A549 (cell line): ENCODE measurements around the gene HEBP1. TPM values are rescaled to one million over a fixed set of nuclear protein-coding genes. Genes with fewer than 3 reads are reported as not detected.

ENCODE experiments used
- ATAC-seq, 2 experiments: fragments of 200-7000 bp in 1 of 2; fragments of >200 bp in 1 of 2; cut with Nextera tagmentation in 1 of 2; cut with Tn5 transposase in 1 of 2; 3 replicates each; pipeline versions ENCODE4 v1.8.0 to v1.9.1; 2018 to 2020; ENCODE audit warnings: mild to moderate bottlenecking in 1 of 2, moderate library complexity in 1 of 2
- CTCF ChIA-PET: fragments of 300-600 bp; sonication (Branson Sonifier 250); formaldehyde crosslinking; extraction: SDS; loops from one replicate; lab custom pipeline; 2021; ENCODE audit warnings: antibody characterized with exemption, inconsistent platforms; lab: Yijun Ruan, JAX
- POLR2A ChIA-PET: fragments of 350-600 bp; formaldehyde crosslinking; extraction: SDS; loops from one replicate; lab custom pipeline; 2021; ENCODE audit warnings: antibody characterized with exemption, inconsistent platforms; lab: Yijun Ruan, JAX
- DNase-seq, 2 experiments: peaks; one replicate each; pipeline versions ENCODE4 v3.0.0 to v3.0.0-alpha.2; 2011 to 2016; ENCODE audit warnings: low read depth in 1 of 2, low spot score in 1 of 2
- FAIRE-seq: peaks from 2 replicates; lab custom pipeline; 2011; peaks lifted over from hg19 to GRCh38; lab: Jason Lieb, UNC
- H3K27ac ChIP-seq, 2 experiments: fragments of >200 bp; sonication (Bioruptor Twin); formaldehyde crosslinking; 3 replicates each; pipeline ENCODE4 v1.5.1; 2016 to 2017
- H3K4me1 ChIP-seq: fragments of >200 bp; sonication (Bioruptor Twin); formaldehyde crosslinking; 3 replicates; pipeline ENCODE4 v1.6.1; 2016
- H3K4me2 ChIP-seq: fragments of >200 bp; sonication (Bioruptor Twin); formaldehyde crosslinking; 3 replicates; pipeline ENCODE4 v1.6.1; 2016
- H3K4me3 ChIP-seq: fragments of >200 bp; sonication (Bioruptor Twin); formaldehyde crosslinking; 3 replicates; pipeline ENCODE4 v1.5.1; 2016
- H3K9me3 ChIP-seq: fragments of >200 bp; sonication (Bioruptor Twin); formaldehyde crosslinking; 3 replicates; pipeline ENCODE4 v1.6.1; 2016
- CBX8 ChIP-seq: fragments of 200-600 bp; sonication (generic); IDR thresholded peaks from 2 replicates; pipeline ENCODE4 v1.6.1; 2016
- CHD4 ChIP-seq: fragments of 200-600 bp; sonication (generic); IDR thresholded peaks from 2 replicates; pipeline ENCODE4 v1.6.1; 2016; ENCODE audit warnings: antibody characterized with exemption, mild to moderate bottlenecking, borderline replicate concordance
- EHF ChIP-seq: fragments of 250-450 bp; sonication (Bioruptor Pico); IDR thresholded peaks from 2 replicates; pipeline ENCODE4 v1.5.0; 2020; ENCODE audit warnings: mild to moderate bottlenecking
- ESRRA ChIP-seq: fragments of 150-350 bp; IDR thresholded peaks from 2 replicates; pipeline ENCODE4 v1.6.1; 2014; ENCODE audit warnings: mild to moderate bottlenecking, low read length, borderline replicate concordance
- FOSB ChIP-seq: fragments of 250-450 bp; sonication (Bioruptor Pico); IDR thresholded peaks from 2 replicates; pipeline ENCODE4 v1.5.0; 2020; ENCODE audit warnings: mild to moderate bottlenecking, moderate library complexity
- FOSL2 ChIP-seq, 2 experiments: fragments of 450-650 bp in 1 of 2; fragments of >200 bp in 1 of 2; sonication (Bioruptor Twin) in 1 of 2; formaldehyde crosslinking; IDR thresholded peaks; 2 replicates each; pipeline versions ENCODE4 v1.5.0 to v1.6.1; 2016 to 2020; ENCODE audit warnings: mild to moderate bottlenecking in 1 of 2, moderate library complexity in 1 of 2
- HDAC2 ChIP-seq: fragments of 200-600 bp; sonication (generic); IDR thresholded peaks from 2 replicates; pipeline ENCODE4 v1.6.1; 2016
- HEYL ChIP-seq: fragments of 250-450 bp; sonication (Bioruptor Pico); IDR thresholded peaks from 2 replicates; pipeline ENCODE4 v1.8.0; 2021; ENCODE audit warnings: mild to moderate bottlenecking, moderate library complexity
- HOXB5 ChIP-seq: fragments of 250-450 bp; sonication (Bioruptor Pico); IDR thresholded peaks from 2 replicates; pipeline ENCODE4 v1.5.0; 2020; ENCODE audit warnings: mild to moderate bottlenecking, moderate library complexity
- KDM1A ChIP-seq: fragments of 200-600 bp; sonication (generic); IDR thresholded peaks from 2 replicates; pipeline ENCODE4 v1.6.1; 2016; ENCODE audit warnings: low read depth, mild to moderate bottlenecking
- KDM5A ChIP-seq: fragments of 200-600 bp; sonication (generic); IDR thresholded peaks from 2 replicates; pipeline ENCODE4 v1.6.1; 2016; ENCODE audit warnings: antibody characterized with exemption, mild to moderate bottlenecking
- MAFK ChIP-seq: fragments of 450-650 bp; IDR thresholded peaks from 2 replicates; pipeline ENCODE4 v1.6.1; 2014; ENCODE audit not compliant: partially characterized antibody
- MYC ChIP-seq: IDR thresholded peaks from 2 replicates; pipeline ENCODE4 v1.6.1; 2012; ENCODE audit warnings: mild to moderate bottlenecking, inconsistent platforms, low read length, improper control_type of control experiment, borderline replicate concordance
- NPAS2 ChIP-seq: fragments of 250-450 bp; sonication (Bioruptor Pico); IDR thresholded peaks from 2 replicates; pipeline ENCODE4 v1.8.0; 2022; ENCODE audit warnings: mild to moderate bottlenecking, moderate library complexity, borderline replicate concordance
- PHF8 ChIP-seq: fragments of 200-600 bp; sonication (generic); IDR thresholded peaks from 2 replicates; pipeline ENCODE4 v1.6.1; 2016; ENCODE audit warnings: low read depth, mild to moderate bottlenecking, antibody characterized with exemption, moderate library complexity, borderline replicate concordance
- POLR2AphosphoS2 ChIP-seq: conservative IDR thresholded peaks from 2 replicates; pipeline ENCODE4 v1.6.1; 2012; ENCODE audit warnings: low read length, improper control_type of control experiment, inconsistent platforms
- RCOR1 ChIP-seq: fragments of 150-350 bp; IDR thresholded peaks from 2 replicates; pipeline ENCODE4 v1.6.1; 2014; ENCODE audit warnings: antibody characterized with exemption, low read length, low read depth
- RFX5 ChIP-seq: fragments of 450-650 bp; IDR thresholded peaks from 2 replicates; pipeline ENCODE4 v1.7.1; 2014; ENCODE audit warnings: antibody characterized with exemption, mild to moderate bottlenecking, moderate library complexity
- TP53 ChIP-seq: fragments of 250-450 bp; sonication (Bioruptor Pico); IDR thresholded peaks from 2 replicates; pipeline ENCODE4 v1.5.0; 2021; ENCODE audit warnings: mild to moderate bottlenecking, moderate library complexity
- WGBS: methylation state at CpG from one replicate; pipeline ENCODE4 v1.1.6; 2017; ENCODE audit errors: missing lambda C conversion rate; 5-methylcytosine and 5-hydroxymethylcytosine counted together
- polyA plus RNA-seq, 4 experiments: library from polyadenylated mRNA; depleted of rRNA in 3 of 4; stranded (reverse); fragments of >200 nt; fragmentation: RNase III in 1 of 4; extraction: RNeasy Plus Mini Kit Qiagen cat#74134 plus additional on column Dnase treatment in 1 of 4; gene quantifications; 2 replicates in 3 of 4; 3 replicates in 1 of 4; pipeline ENCODE4 v1.2.3, GENCODE V29; 2011 to 2017
- TF ChIP-seq, protein P1 (sequence below): fragments of >200 bp; sonication (Bioruptor Twin); formaldehyde crosslinking; IDR thresholded peaks from 3 replicates; pipeline ENCODE4 v1.6.1; 2016
- TF ChIP-seq, protein P2 (sequence below): fragments of >200 bp; sonication (Bioruptor Twin); formaldehyde crosslinking; IDR thresholded peaks from 3 replicates; pipeline ENCODE4 v1.5.1; 2016

The HEBP1 gene
- polyA plus RNA-seq, 2 of the 4 experiments (the other 2 are of a cell fraction), result 24.8 to 48.9 TPM

DNA sequence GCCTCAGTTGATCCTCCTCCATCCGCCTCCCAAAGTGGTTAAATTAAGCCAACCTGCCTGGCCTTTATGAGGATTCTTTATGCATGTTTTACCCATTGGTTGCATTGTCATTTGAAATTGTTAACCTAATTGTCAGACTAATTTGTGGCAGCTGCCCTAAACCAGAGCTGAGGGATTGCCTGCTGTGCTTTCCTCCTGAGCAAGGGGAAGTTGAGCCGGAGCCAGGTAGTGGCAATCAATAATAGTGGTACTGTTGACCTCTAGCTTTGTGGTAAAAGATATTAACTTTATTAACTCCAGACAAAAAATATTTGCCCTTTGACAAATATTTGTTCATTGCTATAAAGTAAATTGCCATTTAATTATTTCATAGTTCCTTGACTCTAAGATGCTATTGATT, 5.6 kb upstream of the HEBP1 start:
- FAIRE-seq (no peak), ATAC-seq (no peak), DNase-seq (no peak)
- 0 out of 3 replicates have a peak, but pooled peaks cover 4% of the 10 kb centered on the region for H3K4me1 ChIP-seq
- no peak overlapping the region for H3K4me2 ChIP-seq
- 94% methylated on average over 2 of the region's 2 CpGs for WGBS
- H3K27ac ChIP-seq, result no peak overlapping the region
- no peak overlapping the region for H3K4me3 ChIP-seq
- TF ChIP-seq KDM5A, result no peak
- TF ChIP-seq RCOR1, result no peak
- no peak for TF ChIP-seq MAFK
- no peak for TF ChIP-seq CHD4
- POLR2A ChIA-PET, result no interaction called here
- CTCF ChIA-PET, result interaction anchor here (1.2 to 3.1 kb wide), 3 partner anchors 19 to 229 kb away, joined by 5 to 12 read pairs (median 6); no protein-coding TSS in a partner anchor
- H3K9me3 ChIP-seq, result no peaks in the 10 kb centered on the region

DNA sequence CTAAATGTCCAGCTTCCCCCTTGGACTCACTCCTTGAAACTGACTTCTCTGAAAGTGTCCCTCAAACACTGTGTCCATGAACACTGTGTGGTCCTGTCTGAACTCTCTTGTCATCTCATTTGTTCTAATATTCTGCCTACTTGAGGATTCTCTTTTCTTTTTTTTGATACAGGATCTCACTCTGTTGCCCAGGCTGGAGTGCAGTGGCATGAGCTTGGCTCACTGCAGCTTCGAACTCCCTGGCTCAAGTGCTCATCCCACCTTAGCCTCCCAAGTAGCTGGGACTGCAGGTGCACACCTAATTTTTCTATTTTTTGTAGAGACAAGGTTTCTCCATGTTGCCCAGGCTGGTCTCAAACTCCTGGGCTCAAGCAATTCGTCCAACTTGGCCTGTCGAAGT, 4.9 kb upstream of the HEBP1 start:
- ChIA-PET POLR2A (no interaction called here), CTCF (interaction anchor here (0.9 to 3.1 kb wide), 2 partner anchors 19 to 39 kb away, joined by 3 to 12 read pairs; partner anchors contain the start of gene FAM234B)

DNA sequence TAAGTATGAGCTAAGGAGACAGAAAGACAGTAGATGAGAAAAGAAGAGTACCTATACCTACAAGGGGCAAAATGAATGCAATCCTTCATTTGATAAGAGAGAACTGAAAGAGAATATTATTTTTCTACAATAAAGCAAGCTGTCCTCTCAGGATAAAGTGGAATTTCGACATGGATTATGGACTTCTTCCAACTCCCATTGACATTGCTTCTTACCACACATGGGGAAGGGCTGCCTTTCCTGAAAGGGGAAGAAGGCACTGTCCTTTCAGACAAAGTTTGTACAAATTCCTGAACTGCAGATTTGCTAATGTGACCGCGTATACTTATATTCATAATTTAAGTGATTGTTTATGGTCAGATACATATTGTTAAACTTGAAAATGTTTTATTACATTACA, 4.3 kb upstream of the HEBP1 start:
- no peak overlapping the region for H3K4me3 ChIP-seq
- WGBS, result 78% methylated on average over 3 of the region's 3 CpGs
- POLR2A ChIA-PET, result no interaction called here
- no peaks in the 10 kb centered on the region for H3K9me3 ChIP-seq
- TF ChIP-seq ESRRA (no peak), PHF8 (no peak), TP53 (CRISPR knock-in tag) (no peak), HEYL (CRISPR knock-in tag) (no peak), FOSB (CRISPR knock-in tag) (no peak), KDM1A (no peak), RFX5 (no peak), MYC (no peak), KDM5A (no peak), POLR2AphosphoS2 (no peak), NPAS2 (CRISPR knock-in tag) (no peak), CBX8 (no peak), FOSL2 (IDR thresholded peaks at IDR 0.05) (no peak), FOSL2 (CRISPR knock-in tag; IDR thresholded peaks at IDR 0.05) (no peak)
- TF ChIP-seq, protein P1, sequence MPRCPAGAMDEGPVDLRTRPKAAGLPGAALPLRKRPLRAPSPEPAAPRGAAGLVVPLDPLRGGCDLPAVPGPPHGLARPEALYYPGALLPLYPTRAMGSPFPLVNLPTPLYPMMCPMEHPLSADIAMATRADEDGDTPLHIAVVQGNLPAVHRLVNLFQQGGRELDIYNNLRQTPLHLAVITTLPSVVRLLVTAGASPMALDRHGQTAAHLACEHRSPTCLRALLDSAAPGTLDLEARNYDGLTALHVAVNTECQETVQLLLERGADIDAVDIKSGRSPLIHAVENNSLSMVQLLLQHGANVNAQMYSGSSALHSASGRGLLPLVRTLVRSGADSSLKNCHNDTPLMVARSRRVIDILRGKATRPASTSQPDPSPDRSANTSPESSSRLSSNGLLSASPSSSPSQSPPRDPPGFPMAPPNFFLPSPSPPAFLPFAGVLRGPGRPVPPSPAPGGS, result no peak
- TF ChIP-seq, all 56 proteins: peak for 0
- no peak overlapping the region for H3K4me2 ChIP-seq
- DNase-seq, result no peak
- no peak overlapping the region for H3K27ac ChIP-seq
- 0 out of 3 replicates have a peak, but pooled peaks cover 4% of the 10 kb centered on the region for H3K4me1 ChIP-seq
- ATAC-seq, result no peak
- no peak for FAIRE-seq
- CTCF ChIA-PET, result interaction anchor here (0.6 to 1.2 kb wide), 4 partner anchors 9 to 209 kb away, joined by 3 to 5 read pairs (median 3); partner anchors contain the start of gene FAM234B

More for the DNA sequence above, 4.9 kb upstream of the HEBP1 start:
- no peak overlapping the region for H3K4me2 ChIP-seq
- no peaks in the 10 kb centered on the region for H3K9me3 ChIP-seq
- H3K4me1 ChIP-seq, result 0 out of 3 replicates have a peak, but pooled peaks cover 4% of the 10 kb centered on the region
- H3K4me3 ChIP-seq, result no peak overlapping the region
- TF ChIP-seq MAFK (no peak), EHF (CRISPR knock-in tag) (no peak), HOXB5 (no peak), KDM5A (no peak), HDAC2 (no peak)
- TF ChIP-seq, protein P2, sequence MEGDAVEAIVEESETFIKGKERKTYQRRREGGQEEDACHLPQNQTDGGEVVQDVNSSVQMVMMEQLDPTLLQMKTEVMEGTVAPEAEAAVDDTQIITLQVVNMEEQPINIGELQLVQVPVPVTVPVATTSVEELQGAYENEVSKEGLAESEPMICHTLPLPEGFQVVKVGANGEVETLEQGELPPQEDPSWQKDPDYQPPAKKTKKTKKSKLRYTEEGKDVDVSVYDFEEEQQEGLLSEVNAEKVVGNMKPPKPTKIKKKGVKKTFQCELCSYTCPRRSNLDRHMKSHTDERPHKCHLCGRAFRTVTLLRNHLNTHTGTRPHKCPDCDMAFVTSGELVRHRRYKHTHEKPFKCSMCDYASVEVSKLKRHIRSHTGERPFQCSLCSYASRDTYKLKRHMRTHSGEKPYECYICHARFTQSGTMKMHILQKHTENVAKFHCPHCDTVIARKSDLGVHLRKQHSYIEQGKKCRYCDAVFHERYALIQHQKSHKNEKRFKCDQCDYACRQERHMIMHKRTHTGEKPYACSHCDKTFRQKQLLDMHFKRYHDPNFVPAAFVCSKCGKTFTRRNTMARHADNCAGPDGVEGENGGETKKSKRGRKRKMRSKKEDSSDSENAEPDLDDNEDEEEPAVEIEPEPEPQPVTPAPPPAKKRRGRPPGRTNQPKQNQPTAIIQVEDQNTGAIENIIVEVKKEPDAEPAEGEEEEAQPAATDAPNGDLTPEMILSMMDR, result no peak
- DNase-seq (no peak), FAIRE-seq (no peak), ATAC-seq (no peak)
- H3K27ac ChIP-seq, result no peak overlapping the region
- 55% methylated on average over 3 of the region's 3 CpGs for WGBS
